GM20431 (cell line): ENCODE measurements around the gene COMMD1.
"Not testable (repeated sequence)": the region's sequence is repeated elsewhere in the genome, so short reads cannot be mapped to it uniquely, and the experiment has no call there.

Source experiments
- in situ Hi-C: fragments of 300-500 bp; cut with MseI, MboI; formaldehyde crosslinking; loops from one replicate; pipeline ENCODE4 v1.15.0; 2020; ENCODE audit warnings: low sequenced_read_pairs; ENCODE audit not compliant: unreplicated experiment

The COMMD1 gene

GRCh38 chr2:62152000-62152399, 246.5 kb downstream of the COMMD1 start:
- in situ Hi-C loops: no loop called here

- in situ Hi-C loops: no loop called here
Observed at GRCh38 chr2:62156861-62157496, 251.5 kb downstream of the COMMD1 start.

GRCh38 chr2:62158444-62159121, 253.1 kb downstream of the COMMD1 start:
- in situ Hi-C loops: no loop called here

GRCh38 chr2:62160691-62161090, 255.2 kb downstream of the COMMD1 start:
- in situ Hi-C loops: not testable (repeated sequence)

GRCh38 chr2:62163106-62163831, 257.8 kb downstream of the COMMD1 start:
- in situ Hi-C loops: no loop called here

GRCh38 chr2:62163834-62164233, 258.4 kb downstream of the COMMD1 start:
- in situ Hi-C loops: no loop called here

GRCh38 chr2:62175728-62176127, 270.3 kb downstream of the COMMD1 start:
- in situ Hi-C loops: no loop called here

GRCh38 chr2:62176801-62177200, 271.3 kb downstream of the COMMD1 start:
- in situ Hi-C loops: no loop called here

- in situ Hi-C loops: no loop called here
Observed at GRCh38 chr2:62177392-62178049, 272.0 kb downstream of the COMMD1 start.

- in situ Hi-C loops: no loop called here
Observed at GRCh38 chr2:62178741-62179271, 273.3 kb downstream of the COMMD1 start.

- in situ Hi-C loops: no loop called here
Observed at GRCh38 chr2:62180975-62181374, 275.5 kb downstream of the COMMD1 start.

- in situ Hi-C loops: no loop called here
Observed at GRCh38 chr2:62181843-62182242, 276.4 kb downstream of the COMMD1 start.

GRCh38 chr2:62184512-62185230, 279.2 kb downstream of the COMMD1 start:
- in situ Hi-C loops: no loop called here
